Pancreas (tissue), 10 donors: ENCODE measurements around the gene MAD2L2. TPM values are rescaled to one million over a fixed set of nuclear protein-coding genes. Genes with fewer than 3 reads are reported as not detected.

Experiments used
- ATAC-seq, 4 donors: fragments of 200-7000 bp; cut with Tn5 transposase; one replicate each; pipeline versions ENCODE4 v1.8.0 to v1.9.1; 2020; ENCODE audit warnings: mild to moderate bottlenecking in 4 of 4, moderate library complexity in 4 of 4
- DNase-seq, 6 donors: peaks; one replicate each; pipeline ENCODE4 v3.0.0-alpha.2; 2020
- FAIRE-seq: peaks from 2 replicates; lab custom pipeline; 2012; peaks lifted over from hg19 to GRCh38; lab: Jason Lieb, UNC
- H3K27ac ChIP-seq, 4 donors: fragments of 200-600 bp; sonication (generic); 1 replicate in 3 of 4; 2 replicates in 1 of 4; pipeline versions ENCODE4 v1.5.0 to v1.8.0; 2020
- H3K27me3 ChIP-seq, 4 donors: fragments of 200-600 bp; one replicate each; pipeline ENCODE4 v1.8.0; 2021
- H3K36me3 ChIP-seq, 3 donors: fragments of 200-600 bp; sonication (generic) in 1 of 3; one replicate each; pipeline versions ENCODE4 v1.5.0 to v1.8.0; 2020 to 2021
- H3K4me1 ChIP-seq, 3 donors: fragments of 200-600 bp; one replicate each; pipeline ENCODE4 v1.8.0; 2021
- H3K4me3 ChIP-seq, 4 donors: fragments of 200-600 bp; sonication (generic) in 2 of 4; one replicate each; pipeline versions ENCODE4 v1.5.0 to v1.8.0; 2020 to 2021
- H3K9me3 ChIP-seq, 4 donors: fragments of 200-600 bp; one replicate each; pipeline ENCODE4 v1.8.0; 2021
- CTCF ChIP-seq, 4 donors: fragments of 200-600 bp; sonication (generic) in 3 of 4; IDR thresholded peaks; one replicate each; pipeline versions ENCODE4 v1.5.0 to v1.8.0; 2021; ENCODE audit warnings: antibody characterized with exemption in 4 of 4
- WGBS, 2 donors: extraction: QIAGEN DNeasy Blood & Tissue Kit; methylation state at CpG; one replicate each; pipeline ENCODE4 v1.1.7; 2013; 5-methylcytosine and 5-hydroxymethylcytosine counted together
- intact Hi-C, 3 donors: fragments of 100-400 bp; cut with DNase I; formaldehyde crosslinking; loops; one replicate each; pipeline versions ENCODE4 v1.11.1 to v1.14.2; 2022
- polyA plus RNA-seq, 2 donors: library from polyadenylated mRNA; stranded (reverse); fragments of 200-250 nt; gene quantifications; one replicate each; pipeline ENCODE4 v1.2.3, GENCODE V29; 2013
- total RNA-seq, 6 donors: library from RNA; stranded (reverse); fragmentation: NEBNext Ultra II Directional in 4 of 6; extraction: Animal tissue kit (Norgen Biotek cat#: 25700) in 4 of 6; gene quantifications; one replicate each; pipeline versions ENCODE4 v1.2.1 to v1.2.4, GENCODE V29; 2021 to 2023
- donor health status: healthy with polysubstance abuse.
- donor health status: DM: no; HTN: no; CAD: no; lungs with moderate emphysema.
- donor health status: DM: no; HTN: no; CAD: no.
- donor health status: control.
- donor health status: control.
- donor health status: Bipolar disorder and iron deficiency.
- donor health status: DM: yes; HTN: yes; CAD: no.
- donor health status: DM: no; HTN: no; CAD: no.
- donor health status: DM: no; HTN: no; CAD: no.
- donor health status: DM: yes; HTN: yes; CAD: no.

The MAD2L2 gene
- total and polyA plus RNA-seq, 8 donors, result 15.6 to 27.0 (median 22.4) TPM

DNA sequence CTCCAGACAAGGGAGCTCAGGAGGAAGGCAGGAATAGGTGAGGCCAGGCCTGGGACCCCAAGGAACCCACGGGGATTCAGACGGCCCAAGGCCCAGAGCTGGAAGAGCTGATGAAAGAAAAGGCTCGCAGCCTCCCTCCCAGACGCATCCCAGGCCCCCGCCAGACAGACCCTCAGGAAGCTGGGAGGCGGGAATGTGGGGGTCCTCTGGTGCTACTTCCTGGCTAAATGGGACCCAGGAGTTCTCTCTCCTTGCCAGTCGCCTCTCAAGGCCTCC, 27.1 kb downstream of the MAD2L2 start:
- H3K36me3 ChIP-seq, result no peaks in the 10 kb centered on the region
- ATAC-seq (no peak), DNase-seq (no peak), FAIRE-seq (no peak)
- intact Hi-C loops, result loop anchor here in 2 of 3 donors (5.0 to 10.0 kb wide), 2 partner anchors 64 to 71 kb away; no protein-coding TSS in a partner anchor
- peak overlapping the region; percentile 30 to 71 (median 55) for H3K4me3 ChIP-seq
- peak overlapping the region; percentile 51 to 91 (median 80) for H3K27ac ChIP-seq
- no peak for TF ChIP-seq CTCF (IDR thresholded peaks at IDR 0.05)
- peaks cover 5 to 25% (median 17%) of the 10 kb centered on the region in 3 donors for H3K4me1 ChIP-seq
- no peaks in the 10 kb centered on the region for H3K9me3 ChIP-seq
- no peaks in the 10 kb centered on the region for H3K27me3 ChIP-seq
- WGBS, 2 donors, result 42 to 53% methylated on average over 4 to 7 of the region's 7 CpGs

DNA sequence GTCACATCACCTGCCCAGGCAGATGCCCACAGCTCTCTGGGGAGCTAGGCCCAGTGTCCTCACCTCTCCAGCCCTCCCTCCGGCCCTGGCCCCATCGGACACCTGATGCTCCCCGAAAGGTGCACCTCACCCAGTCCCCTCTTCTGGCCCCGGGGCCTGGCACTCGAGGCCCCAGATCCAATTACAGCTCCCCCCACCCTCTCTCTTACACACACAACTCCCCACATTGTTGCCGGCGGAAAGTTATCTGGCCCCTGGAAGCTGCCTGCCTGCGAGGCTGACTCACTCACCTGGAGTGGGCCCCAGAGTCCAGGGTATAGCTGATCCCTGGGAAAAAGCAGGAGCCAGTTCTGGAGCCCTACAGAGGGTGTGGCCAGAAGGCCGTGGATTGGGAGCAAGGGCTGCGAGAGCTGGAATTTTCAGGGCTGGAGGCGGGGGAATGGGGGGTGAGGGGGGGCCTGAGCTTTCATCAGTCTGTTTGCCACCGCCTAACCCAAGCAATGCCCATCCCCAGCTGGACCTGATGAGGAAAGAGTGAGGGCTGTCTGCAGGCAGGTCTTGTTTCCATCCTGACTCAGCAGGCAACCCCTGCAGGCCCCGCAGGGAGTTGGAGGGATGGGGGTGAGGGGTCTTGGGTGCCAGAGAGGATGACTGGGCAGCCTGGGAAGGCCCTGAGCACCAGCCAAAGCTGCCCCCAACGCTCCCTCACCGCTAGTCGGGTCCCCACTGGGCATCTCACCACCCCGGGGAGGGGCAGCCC, 27.7 kb downstream of the MAD2L2 start:
- Histone ChIP-seq H3K27me3 (no peaks in the 10 kb centered on the region), H3K27ac (peak overlapping the region; percentile 33 to 91 (median 68)), H3K36me3 (no peaks in the 10 kb centered on the region), H3K4me1 (peaks cover 5 to 30% (median 19%) of the 10 kb centered on the region in 3 donors), H3K9me3 (no peaks in the 10 kb centered on the region), H3K4me3 (peak overlapping the region; percentile 30 to 71 (median 55))
- peak; percentile 42 to 60 (median 56) for ATAC-seq
- no peak for TF ChIP-seq CTCF (IDR thresholded peaks at IDR 0.05)
- no peak for FAIRE-seq
- intact Hi-C loops, result loop anchor here in 2 of 3 donors (5.0 to 10.0 kb wide), 2 partner anchors 64 to 72 kb away; no protein-coding TSS in a partner anchor
- DNase-seq, result peak; percentile 76 to 86 (median 83)
- WGBS, 2 donors, result 30 to 35% methylated on average over 17 of the region's 17 CpGs

GRCh38 chr1:11652203-11652780, 28.7 kb downstream of the MAD2L2 start:
- FAIRE-seq (no peak), ATAC-seq (no peak), DNase-seq (no peak)
- intact Hi-C loops, result loop anchor here in 2 of 3 donors (5.0 to 10.0 kb wide), 2 partner anchors 65 to 73 kb away; no protein-coding TSS in a partner anchor
- WGBS, 2 donors, result 74 to 82% methylated on average over 11 of the region's 11 CpGs
- no peak for TF ChIP-seq CTCF (IDR thresholded peaks at IDR 0.05)
- H3K4me1 ChIP-seq, result peaks cover 5 to 35% (median 24%) of the 10 kb centered on the region in 3 donors
- no peaks in the 10 kb centered on the region for H3K27me3 ChIP-seq
- H3K27ac ChIP-seq, result peak overlapping the region; percentile 33 to 91 (median 68)
- H3K9me3 ChIP-seq, result no peaks in the 10 kb centered on the region
- H3K36me3 ChIP-seq, result no peaks in the 10 kb centered on the region
- H3K4me3 ChIP-seq, result peak overlapping the region in 2 of 4 donors; percentile 67 to 71

- Histone ChIP-seq H3K27ac (peak overlapping the region; percentile 73 to 91 (median 78)), H3K9me3 (no peaks in the 10 kb centered on the region), H3K36me3 (no peaks in the 10 kb centered on the region), H3K4me1 (peaks cover 5 to 35% (median 24%) of the 10 kb centered on the region in 3 donors), H3K27me3 (no peaks in the 10 kb centered on the region), H3K4me3 (peak overlapping the region in 3 of 4 donors; percentile 23 to 37 (median 37))
- ATAC-seq, result no peak
- DNase-seq, result no peak
- no peak for TF ChIP-seq CTCF (IDR thresholded peaks at IDR 0.05)
- intact Hi-C loops, result loop anchor here in 2 of 3 donors (5.0 to 10.0 kb wide), 2 partner anchors 66 to 74 kb away; no protein-coding TSS in a partner anchor
- 43 to 64% methylated on average over 4 of the region's 4 CpGs for WGBS, 2 donors
- no peak for FAIRE-seq
Measured at GRCh38 chr1:11651017-11651416, 29.9 kb downstream of the MAD2L2 start.
